Upper lobe of left lung (tissue), 4 donors: ENCODE measurements around the gene ITPR1.

Source experiments
- CTCF ChIP-seq, 6 experiments: fragments of 450-650 bp in 4 of 6; fragments of 200-600 bp in 2 of 6; sonication (generic) in 2 of 6; IDR thresholded peaks; one replicate each; pipeline ENCODE4 v1.5.1; 2016 to 2019; ENCODE audit warnings: antibody characterized with exemption in 6 of 6
- EP300 ChIP-seq, 4 donors: sonication (generic); formaldehyde crosslinking; IDR thresholded peaks; one replicate each; pipeline ENCODE4 v1.5.1; 2017; ENCODE audit warnings: antibody characterized with exemption in 4 of 4, control low read depth in 2 of 4
- POLR2A ChIP-seq, 4 donors: fragments of 450-650 bp; IDR thresholded peaks; one replicate each; pipeline ENCODE4 v1.5.1; 2016 to 2017; ENCODE audit warnings: antibody characterized with exemption in 4 of 4, mild to moderate bottlenecking in 2 of 4

- no peak for TF ChIP-seq CTCF (IDR thresholded peaks at IDR 0.05)
- no peak for TF ChIP-seq POLR2A (IDR thresholded peaks at IDR 0.05)
- TF ChIP-seq EP300 (IDR thresholded peaks at IDR 0.05) = no peak
Observed at GRCh38 chr3:4471907-4472306, 21.2 kb upstream of the ITPR1 start.
